HCT116 (cell line): Measurements from ENCODE around the gene CDH13. TPM values are rescaled to one million over a fixed set of nuclear protein-coding genes. Genes with fewer than 3 reads are reported as not detected.

ENCODE experiments used
- ATAC-seq: fragments of 200-7000 bp; cut with Tn5 transposase; 2 replicates; pipeline ENCODE4 v1.9.1; 2020; ENCODE audit warnings: mild to moderate bottlenecking, moderate library complexity
- BruUV-seq: library from RNA; stranded (reverse); fragments of 400-500 nt; replicated peaks from 2 replicates; lab custom pipeline; 2021; lab: Mats Ljungman, UMichigan
- CTCF ChIA-PET: fragments of 300-600 bp; sonication (Branson Sonifier 250); formaldehyde crosslinking; loops from one replicate; lab custom pipeline; 2021; ENCODE audit warnings: antibody characterized with exemption; lab: Charles Lee
- POLR2A ChIA-PET: fragments of 300-600, 350-600 bp; sonication (Branson Sonifier 250); formaldehyde crosslinking; loops from one replicate; lab custom pipeline; 2021; ENCODE audit warnings: antibody characterized with exemption; lab: Charles Lee
- RAD21 ChIA-PET, 2 experiments: fragments of 300-600 bp; sonication (Branson Sonifier 250); formaldehyde crosslinking; loops; one replicate each; lab custom pipeline; 2023; ENCODE audit warnings: low total read pairs in 2 of 2; ENCODE audit not compliant: uncharacterized antibody in 2 of 2, unreplicated experiment in 2 of 2, low non-redundant PET in 1 of 2; lab: Charles Lee
- DNase-seq: peaks from one replicate; pipeline ENCODE4 v3.0.0-alpha.2; 2010; ENCODE audit warnings: low read depth, low spot score
- H2AFZ ChIP-seq: fragments of 200-600 bp; shearing (Covaris generic), sonication (generic); 2 replicates; pipeline ENCODE4 v1.6.1; 2017; ENCODE audit warnings: low read depth, mixed run types, mixed read lengths, antibody characterized with exemption, low read length; ENCODE audit not compliant: poor library complexity, severe bottlenecking
- H3K27ac ChIP-seq: 2 replicates; pipeline ENCODE4 v1.5.1; 2012; ENCODE audit warnings: low read depth, low read length
- H3K27me3 ChIP-seq: fragments of 200-600 bp; sonication (generic); 2 replicates; pipeline ENCODE4 v1.6.1; 2016; ENCODE audit warnings: mixed run types, low read length, mixed read lengths; ENCODE audit not compliant: insufficient read depth
- H3K36me3 ChIP-seq, 2 experiments: fragments of 200-500 bp in 1 of 2; fragments of 200-600 bp in 1 of 2; sonication (Bioruptor generic) in 1 of 2; sonication (generic) in 1 of 2; 2 replicates each; pipeline versions ENCODE4 v1.5.1 to v1.6.1; 2014 to 2016; ENCODE audit warnings: low read length in 2 of 2, inconsistent platforms in 1 of 2, mixed read lengths in 1 of 2, mixed run types in 1 of 2; ENCODE audit not compliant: insufficient read depth in 2 of 2, control insufficient read depth in 1 of 2
- H3K4me1 ChIP-seq, 2 experiments: fragments of 200-600 bp in 1 of 2; sonication (generic) in 1 of 2; 2 replicates each; pipeline versions ENCODE4 v1.5.1 to v1.6.1; 2012 to 2017; ENCODE audit warnings: low read length in 2 of 2, inconsistent platforms in 1 of 2, mild to moderate bottlenecking in 1 of 2, mixed read lengths in 1 of 2, mixed run types in 1 of 2, moderate library complexity in 1 of 2; ENCODE audit not compliant: insufficient read depth in 2 of 2, control insufficient read depth in 1 of 2
- H3K4me2 ChIP-seq: fragments of 200-600 bp; sonication (generic); 2 replicates; pipeline ENCODE4 v1.6.1; 2017; ENCODE audit warnings: mixed run types, low read length, mixed read lengths
- H3K4me3 ChIP-seq, 2 experiments: fragments of 200-600 bp in 1 of 2; sonication (generic) in 1 of 2; replicated peaks in 1 of 2; 2 replicates each; pipeline ENCODE4 v1.5.1; 2011 to 2016; ENCODE audit warnings: low read length in 2 of 2, control low read depth in 1 of 2, low read depth in 1 of 2, mild to moderate bottlenecking in 1 of 2, mixed read lengths in 1 of 2, mixed run types in 1 of 2
- H3K79me2 ChIP-seq: fragments of 200-600 bp; sonication (generic); 2 replicates; pipeline ENCODE4 v1.6.1; 2017; ENCODE audit warnings: mild to moderate bottlenecking, mixed run types, low read length, moderate library complexity, mixed read lengths; ENCODE audit not compliant: insufficient read depth
- H3K9ac ChIP-seq: fragments of 200-600 bp; sonication (generic); 2 replicates; pipeline ENCODE4 v1.6.1; 2016; ENCODE audit warnings: low read length, mixed read lengths
- H3K9me2 ChIP-seq: fragments of 200-600 bp; sonication (generic), shearing (Covaris generic); 2 replicates; pipeline ENCODE4 v1.6.1; 2017; ENCODE audit warnings: mixed run types, mild to moderate bottlenecking, moderate library complexity; ENCODE audit not compliant: insufficient read depth
- H3K9me3 ChIP-seq, 2 experiments: fragments of 200-500 bp in 1 of 2; fragments of 200-600 bp in 1 of 2; sonication (Bioruptor generic) in 1 of 2; sonication (generic) in 1 of 2; 2 replicates each; pipeline ENCODE4 v1.6.1; 2014 to 2017; ENCODE audit warnings: low read length in 2 of 2, mixed read lengths in 2 of 2, inconsistent platforms in 1 of 2, low read depth in 1 of 2, mild to moderate bottlenecking in 1 of 2, mixed run types in 1 of 2, moderate library complexity in 1 of 2; ENCODE audit not compliant: control insufficient read depth in 1 of 2, insufficient read depth in 1 of 2
- H4K20me1 ChIP-seq: fragments of 200-600 bp; sonication (generic), shearing (Covaris generic); 2 replicates; pipeline ENCODE4 v1.6.1; 2017; ENCODE audit warnings: mixed run types, mild to moderate bottlenecking, moderate library complexity; ENCODE audit not compliant: insufficient read depth
- CBX3 ChIP-seq: IDR thresholded peaks from 2 replicates; pipeline ENCODE4 v1.6.1; 2012; ENCODE audit warnings: low read depth
- EGR1 ChIP-seq: IDR thresholded peaks from 2 replicates; pipeline ENCODE4 v1.6.1; 2012; ENCODE audit warnings: low read depth
- ELF1 ChIP-seq: IDR thresholded peaks from 2 replicates; pipeline ENCODE4 v1.6.1; 2012; ENCODE audit warnings: low read depth, borderline replicate concordance
- FOSL1 ChIP-seq: IDR thresholded peaks from 2 replicates; pipeline ENCODE4 v1.6.1; 2012; ENCODE audit warnings: low read depth
- JUND ChIP-seq: IDR thresholded peaks from 2 replicates; pipeline ENCODE4 v1.6.1; 2012
- RAD21 ChIP-seq: IDR thresholded peaks from 2 replicates; pipeline ENCODE4 v1.6.1; 2012; ENCODE audit warnings: low read depth, mild to moderate bottlenecking
- SP1 ChIP-seq: IDR thresholded peaks from 2 replicates; pipeline ENCODE4 v1.6.1; 2012; ENCODE audit warnings: low read depth
- SRF ChIP-seq: IDR thresholded peaks from 2 replicates; pipeline ENCODE4 v1.6.1; 2012; ENCODE audit warnings: low read depth
- intact Hi-C: fragments of 100-400 bp; cut with micrococcal nuclease; formaldehyde crosslinking; loops from 2 replicates; pipeline ENCODE4 v1.10.0; 2022
- total RNA-seq: library from RNA; stranded (reverse); gene quantifications from one replicate; pipeline ENCODE4 v1.2.1, GENCODE V29; 2021; ENCODE audit not compliant: unreplicated experiment
- TF ChIP-seq, protein P1 (sequence below): IDR thresholded peaks from 2 replicates; pipeline ENCODE4 v1.6.1; 2012; ENCODE audit warnings: low read depth
- TF ChIP-seq, protein P2 (sequence below): IDR thresholded peaks from 2 replicates; pipeline ENCODE4 v1.6.1; 2012

Gene CDH13
- total RNA-seq, 1 experiment from 2014 or later, result not detected

DNA sequence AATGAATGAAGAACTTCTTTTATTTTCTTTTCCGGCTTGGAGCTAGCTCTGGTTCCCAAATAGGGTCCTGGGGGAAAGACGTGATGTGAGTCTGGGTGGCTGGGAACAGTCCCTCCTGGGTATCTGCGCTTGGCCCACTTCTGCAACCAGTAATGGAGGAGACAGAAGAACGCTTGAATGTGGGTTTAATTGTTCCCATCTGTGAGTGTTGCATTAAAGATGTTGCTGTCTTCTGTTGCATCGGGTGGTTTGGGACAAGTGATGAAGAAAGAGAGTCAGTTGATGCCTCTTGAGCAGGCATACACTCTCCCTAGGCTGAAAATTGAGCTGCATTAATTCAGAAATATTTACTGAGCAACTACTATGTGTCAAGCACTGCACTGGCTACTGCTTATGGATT lies 511.1 kb downstream of the CDH13 start (continued):
- TF ChIP-seq, protein P1, sequence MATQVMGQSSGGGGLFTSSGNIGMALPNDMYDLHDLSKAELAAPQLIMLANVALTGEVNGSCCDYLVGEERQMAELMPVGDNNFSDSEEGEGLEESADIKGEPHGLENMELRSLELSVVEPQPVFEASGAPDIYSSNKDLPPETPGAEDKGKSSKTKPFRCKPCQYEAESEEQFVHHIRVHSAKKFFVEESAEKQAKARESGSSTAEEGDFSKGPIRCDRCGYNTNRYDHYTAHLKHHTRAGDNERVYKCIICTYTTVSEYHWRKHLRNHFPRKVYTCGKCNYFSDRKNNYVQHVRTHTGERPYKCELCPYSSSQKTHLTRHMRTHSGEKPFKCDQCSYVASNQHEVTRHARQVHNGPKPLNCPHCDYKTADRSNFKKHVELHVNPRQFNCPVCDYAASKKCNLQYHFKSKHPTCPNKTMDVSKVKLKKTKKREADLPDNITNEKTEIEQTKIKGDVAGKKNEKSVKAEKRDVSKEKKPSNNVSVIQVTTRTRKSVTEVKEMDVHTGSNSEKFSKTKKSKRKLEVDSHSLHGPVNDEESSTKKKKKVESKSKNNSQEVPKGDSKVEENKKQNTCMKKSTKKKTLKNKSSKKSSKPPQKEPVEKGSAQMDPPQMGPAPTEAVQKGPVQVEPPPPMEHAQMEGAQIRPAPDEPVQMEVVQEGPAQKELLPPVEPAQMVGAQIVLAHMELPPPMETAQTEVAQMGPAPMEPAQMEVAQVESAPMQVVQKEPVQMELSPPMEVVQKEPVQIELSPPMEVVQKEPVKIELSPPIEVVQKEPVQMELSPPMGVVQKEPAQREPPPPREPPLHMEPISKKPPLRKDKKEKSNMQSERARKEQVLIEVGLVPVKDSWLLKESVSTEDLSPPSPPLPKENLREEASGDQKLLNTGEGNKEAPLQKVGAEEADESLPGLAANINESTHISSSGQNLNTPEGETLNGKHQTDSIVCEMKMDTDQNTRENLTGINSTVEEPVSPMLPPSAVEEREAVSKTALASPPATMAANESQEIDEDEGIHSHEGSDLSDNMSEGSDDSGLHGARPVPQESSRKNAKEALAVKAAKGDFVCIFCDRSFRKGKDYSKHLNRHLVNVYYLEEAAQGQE, result no peak
- TF ChIP-seq, protein P2, sequence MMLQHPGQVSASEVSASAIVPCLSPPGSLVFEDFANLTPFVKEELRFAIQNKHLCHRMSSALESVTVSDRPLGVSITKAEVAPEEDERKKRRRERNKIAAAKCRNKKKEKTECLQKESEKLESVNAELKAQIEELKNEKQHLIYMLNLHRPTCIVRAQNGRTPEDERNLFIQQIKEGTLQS, result no peak
- TF ChIP-seq EGR1 (no peak), JUND (no peak), FOSL1 (no peak), SP1 (no peak), ELF1 (no peak), CBX3 (no peak)

DNA sequence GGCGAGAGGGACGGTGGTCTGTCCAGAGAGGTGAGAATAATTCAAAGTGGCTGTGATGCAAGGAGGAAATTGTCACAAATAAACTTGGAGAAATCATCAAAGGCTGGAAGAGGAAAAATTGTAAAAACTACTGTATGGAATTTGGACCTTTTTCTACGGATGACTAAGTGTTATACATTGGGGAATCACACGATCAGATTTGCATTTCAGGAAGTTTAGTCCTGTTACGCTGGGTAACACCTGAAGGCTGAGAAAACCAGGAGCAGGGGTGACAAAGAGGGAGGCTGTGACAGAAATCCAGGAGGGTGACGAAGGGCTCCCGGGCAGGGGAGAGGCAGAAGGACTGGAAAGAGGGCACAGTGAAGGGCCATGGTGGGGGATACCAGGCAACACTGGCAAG lies 511.7 kb downstream of the CDH13 start:
- Histone ChIP-seq H2AFZ (no peak overlapping the region), H3K9me3 (peaks cover 17 to 24% of the 10 kb centered on the region in 2 experiments; a peak in 2 of 4 replicates), H3K4me2 (no peak overlapping the region), H3K27me3 (no peaks in the 10 kb centered on the region), H3K36me3 (no peaks in the 10 kb centered on the region), H3K9ac (no peak overlapping the region), H3K27ac (no peak overlapping the region), H3K9me2 (no peaks in the 10 kb centered on the region), H4K20me1 (no peaks in the 10 kb centered on the region), H3K79me2 (no peaks in the 10 kb centered on the region), H3K4me3 (no peak overlapping the region), H3K4me1 (no peaks in the 10 kb centered on the region)
- intact Hi-C loops, result no loop called here
- TF ChIP-seq, protein P2, result no peak
- TF ChIP-seq FOSL1, result no peak
- no peak for TF ChIP-seq RAD21
- no peak for TF ChIP-seq SRF
- DNase-seq (no peak), ATAC-seq (no peak)
- POLR2A ChIA-PET, result no interaction called here
- CTCF ChIA-PET, result no interaction called here
- BruUV-seq, result no TSS peak
- RAD21 ChIA-PET, result no interaction called here
